Lower leg skin (tissue), 3 donors: Measurements from ENCODE around the gene ATP8A2.

Source experiments
- POLR2A ChIP-seq, 2 donors: fragments of 450-650 bp; IDR thresholded peaks; one replicate each; pipeline ENCODE4 v1.6.1; 2016 to 2017; ENCODE audit warnings: antibody characterized with exemption in 2 of 2, mild to moderate bottlenecking in 1 of 2, moderate library complexity in 1 of 2
- TF ChIP-seq, protein P1 (sequence below), 3 donors: fragments of 450-650 bp; IDR thresholded peaks; one replicate each; pipeline ENCODE4 v1.5.1; 2016; ENCODE audit warnings: antibody characterized with exemption in 3 of 3, mild to moderate bottlenecking in 3 of 3, moderate library complexity in 2 of 3

DNA sequence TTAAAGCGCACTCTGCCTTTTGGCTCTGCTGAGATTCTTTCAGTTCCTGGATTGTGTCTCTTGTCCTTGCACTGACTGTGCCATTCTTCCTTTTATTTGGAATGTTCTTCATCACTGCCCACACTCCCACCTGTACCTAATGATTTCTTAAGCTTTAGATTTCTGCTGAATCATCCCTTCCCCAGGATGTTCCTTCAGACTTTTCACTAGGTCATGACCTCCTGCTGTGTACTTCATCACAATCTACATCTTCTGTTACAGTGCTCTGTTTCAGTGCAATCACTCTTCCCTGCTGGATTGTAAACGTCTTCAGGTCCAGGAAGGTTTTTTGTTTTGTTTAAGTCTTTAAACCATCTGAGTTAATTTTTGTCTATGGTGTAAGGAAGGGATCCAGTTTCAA, 281.0 kb downstream of the ATP8A2 start:
- TF ChIP-seq POLR2A (IDR thresholded peaks at IDR 0.05): no peak
- TF ChIP-seq, protein P1, sequence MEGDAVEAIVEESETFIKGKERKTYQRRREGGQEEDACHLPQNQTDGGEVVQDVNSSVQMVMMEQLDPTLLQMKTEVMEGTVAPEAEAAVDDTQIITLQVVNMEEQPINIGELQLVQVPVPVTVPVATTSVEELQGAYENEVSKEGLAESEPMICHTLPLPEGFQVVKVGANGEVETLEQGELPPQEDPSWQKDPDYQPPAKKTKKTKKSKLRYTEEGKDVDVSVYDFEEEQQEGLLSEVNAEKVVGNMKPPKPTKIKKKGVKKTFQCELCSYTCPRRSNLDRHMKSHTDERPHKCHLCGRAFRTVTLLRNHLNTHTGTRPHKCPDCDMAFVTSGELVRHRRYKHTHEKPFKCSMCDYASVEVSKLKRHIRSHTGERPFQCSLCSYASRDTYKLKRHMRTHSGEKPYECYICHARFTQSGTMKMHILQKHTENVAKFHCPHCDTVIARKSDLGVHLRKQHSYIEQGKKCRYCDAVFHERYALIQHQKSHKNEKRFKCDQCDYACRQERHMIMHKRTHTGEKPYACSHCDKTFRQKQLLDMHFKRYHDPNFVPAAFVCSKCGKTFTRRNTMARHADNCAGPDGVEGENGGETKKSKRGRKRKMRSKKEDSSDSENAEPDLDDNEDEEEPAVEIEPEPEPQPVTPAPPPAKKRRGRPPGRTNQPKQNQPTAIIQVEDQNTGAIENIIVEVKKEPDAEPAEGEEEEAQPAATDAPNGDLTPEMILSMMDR (IDR thresholded peaks at IDR 0.05): no peak
